GM23338 (cell line): Measurements from ENCODE around the gene AURKAIP1. TPM values are rescaled to one million over a fixed set of nuclear protein-coding genes. Genes with fewer than 3 reads are reported as not detected.

Experiments used
- ATAC-seq: fragments of 200-7000 bp; cut with Tn5 transposase; 3 replicates; pipeline ENCODE4 v1.9.1; 2020
- DNase-seq: peaks from one replicate; pipeline ENCODE4 v3.0.0-alpha.2; 2015; ENCODE audit warnings: low spot score
- H2AFZ ChIP-seq: fragments of 200-600 bp; sonication (generic); 2 replicates; pipeline ENCODE4 v1.8.0; 2016; ENCODE audit warnings: antibody characterized with exemption, mild to moderate bottlenecking, moderate library complexity
- H3F3A ChIP-seq: fragments of 200-600 bp; sonication (generic); replicated peaks from 2 replicates; pipeline ENCODE4 v1.8.0; 2017; ENCODE audit warnings: antibody characterized with exemption, mixed run types, low read depth
- H3K27ac ChIP-seq: fragments of 200-600 bp; sonication (generic); 2 replicates; pipeline ENCODE4 v1.6.1; 2016; ENCODE audit warnings: low read depth
- H3K27me3 ChIP-seq: fragments of 200-600 bp; sonication (generic); 2 replicates; pipeline ENCODE4 v1.8.0; 2016; ENCODE audit warnings: mild to moderate bottlenecking, mixed run types, moderate library complexity; ENCODE audit not compliant: insufficient read depth
- H3K36me3 ChIP-seq: fragments of 200-600 bp; sonication (generic); 2 replicates; pipeline ENCODE4 v1.8.0; 2016; ENCODE audit warnings: mild to moderate bottlenecking; ENCODE audit not compliant: insufficient read depth
- H3K4me1 ChIP-seq: fragments of 200-600 bp; sonication (generic); 2 replicates; pipeline ENCODE4 v1.8.0; 2016; ENCODE audit warnings: mild to moderate bottlenecking, moderate library complexity; ENCODE audit not compliant: insufficient read depth
- H3K4me2 ChIP-seq: fragments of 200-600 bp; sonication (generic); 2 replicates; pipeline ENCODE4 v1.7.1; 2017; ENCODE audit warnings: mixed run types
- H3K4me3 ChIP-seq: fragments of 200-600 bp; sonication (generic); 2 replicates; pipeline ENCODE4 v1.6.1; 2016; ENCODE audit warnings: mixed run types
- H3K79me2 ChIP-seq: fragments of 200-600 bp; sonication (generic); replicated peaks from 2 replicates; pipeline ENCODE4 v1.8.0; 2017; ENCODE audit warnings: mild to moderate bottlenecking; ENCODE audit not compliant: insufficient read depth
- H3K9me2 ChIP-seq: fragments of 200-600 bp; sonication (generic); 2 replicates; pipeline ENCODE4 v1.8.0; 2017; ENCODE audit not compliant: insufficient read depth
- H4K20me1 ChIP-seq: fragments of 200-600 bp; sonication (generic); replicated peaks from 2 replicates; pipeline ENCODE4 v1.8.0; 2017; ENCODE audit warnings: mild to moderate bottlenecking; ENCODE audit not compliant: insufficient read depth
- H3K27ac Mint-ChIP-seq: 2 replicates; pipeline ENCODE4 v1.8.0; 2020; ENCODE audit warnings: inconsistent platforms, mild to moderate bottlenecking, moderate library complexity, mixed read lengths
- H3K27me3 Mint-ChIP-seq: 3 replicates; pipeline ENCODE4 v1.8.0; 2022; ENCODE audit warnings: low read depth, mild to moderate bottlenecking, moderate library complexity, mixed read lengths, inconsistent platforms; ENCODE audit not compliant: insufficient read depth, poor library complexity
- H3K36me3 Mint-ChIP-seq: 3 replicates; pipeline ENCODE4 v1.8.0; 2021; ENCODE audit warnings: low read depth, mild to moderate bottlenecking, inconsistent platforms, moderate library complexity, mixed read lengths
- H3K4me1 Mint-ChIP-seq: 3 replicates; pipeline ENCODE4 v1.8.0; 2020; ENCODE audit warnings: mild to moderate bottlenecking, inconsistent platforms, mixed read lengths
- H3K4me3 Mint-ChIP-seq: 3 replicates; pipeline ENCODE4 v1.8.0; 2021; ENCODE audit warnings: moderate library complexity, mild to moderate bottlenecking, inconsistent platforms, mixed read lengths
- H3K9me3 Mint-ChIP-seq: 3 replicates; pipeline ENCODE4 v1.8.0; 2020; ENCODE audit warnings: moderate library complexity, mild to moderate bottlenecking, inconsistent platforms, mixed read lengths
- CREB1 ChIP-seq: fragments of 250-450 bp; sonication (Bioruptor Pico); IDR thresholded peaks from 2 replicates; pipeline ENCODE4 v1.5.0; 2020; ENCODE audit warnings: low read depth, mild to moderate bottlenecking, moderate library complexity
- CTCF ChIP-seq, 2 experiments: fragments of 200-600 bp in 1 of 2; sonication (generic) in 1 of 2; conservative IDR thresholded peaks; 2 replicates each; pipeline versions ENCODE4 v1.5.1 to v1.6.1; 2016 to 2017; ENCODE audit warnings: antibody characterized with exemption in 2 of 2, low read depth in 2 of 2, mild to moderate bottlenecking in 2 of 2, moderate library complexity in 1 of 2
- ETS1 ChIP-seq: IDR thresholded peaks from 2 replicates; pipeline ENCODE4 v1.6.1; 2016; ENCODE audit warnings: antibody characterized with exemption
- EZH2 ChIP-seq: fragments of 200-600 bp; sonication (generic); IDR thresholded peaks from one replicate; pipeline ENCODE4 v1.8.0; 2017; ENCODE audit warnings: antibody characterized with exemption, mild to moderate bottlenecking, low read depth; ENCODE audit not compliant: unreplicated experiment
- EZH2phosphoT487 ChIP-seq: fragments of 200-600 bp; sonication (generic); IDR thresholded peaks from one replicate; pipeline ENCODE4 v1.8.1; 2018; ENCODE audit warnings: antibody characterized with exemption; ENCODE audit not compliant: unreplicated experiment
- JUNB ChIP-seq: IDR thresholded peaks from one replicate; pipeline ENCODE4 v1.6.1; 2016; ENCODE audit warnings: antibody characterized with exemption; ENCODE audit not compliant: unreplicated experiment
- NANOG ChIP-seq: IDR thresholded peaks from 2 replicates; pipeline ENCODE4 v1.6.1; 2016; ENCODE audit warnings: antibody characterized with exemption, borderline replicate concordance
- POLR2AphosphoS5 ChIP-seq: IDR thresholded peaks from 2 replicates; pipeline ENCODE4 v1.6.1; 2016; ENCODE audit warnings: antibody characterized with exemption, low read depth
- REST ChIP-seq: IDR thresholded peaks from one replicate; pipeline ENCODE4 v1.6.1; 2018; ENCODE audit warnings: antibody characterized with exemption; ENCODE audit not compliant: unreplicated experiment
- STAT1 ChIP-seq: IDR thresholded peaks from one replicate; pipeline ENCODE4 v1.6.1; 2016; ENCODE audit warnings: antibody characterized with exemption; ENCODE audit not compliant: unreplicated experiment
- ZNF114 ChIP-seq: fragments of 250-450 bp; sonication (Bioruptor Pico); IDR thresholded peaks from 2 replicates; pipeline ENCODE4 v1.5.0; 2020; ENCODE audit warnings: mild to moderate bottlenecking, moderate library complexity
- ZNF331 ChIP-seq: fragments of 250-450 bp; sonication (Bioruptor Pico); IDR thresholded peaks from 2 replicates; pipeline ENCODE4 v1.5.0; 2020; ENCODE audit warnings: low read depth, mild to moderate bottlenecking, moderate library complexity
- ZNF462 ChIP-seq: fragments of 250-450 bp; sonication (Bioruptor Pico); IDR thresholded peaks from 2 replicates; pipeline ENCODE4 v1.5.0; 2020; ENCODE audit warnings: mild to moderate bottlenecking, moderate library complexity
- polyA plus RNA-seq: library from polyadenylated mRNA; unstranded; fragments of >200 nt; fragmentation: Nextera tagmentation; extraction: Ambion mirVana; gene quantifications from 2 replicates; pipeline ENCODE4 v1.2.1, GENCODE V29; 2016
- total RNA-seq: library from RNA; depleted of rRNA; stranded (reverse); fragments of >200 nt; shearing (Covaris generic); gene quantifications from 2 replicates; pipeline ENCODE4 v1.2.3, GENCODE V29; 2014

The AURKAIP1 gene
- total and polyA plus RNA-seq, 2 experiments from 2014 or later = 167 to 355 TPM

GRCh38 chr1:1373051-1373814, 1.8 kb downstream of the AURKAIP1 start:
- peaks cover 11% of the 10 kb centered on the region for H3K27me3 Mint-ChIP-seq
- Histone ChIP-seq H3F3A (peaks cover 19% of the 10 kb centered on the region), H3K27ac (no peak overlapping the region), H3K4me1 (peaks cover 9% of the 10 kb centered on the region), H3K4me3 (no peak overlapping the region), H3K4me2 (peak overlapping the region; percentile 88; the same call in 1 of the 2 replicates), H3K27me3 (no peaks in the 10 kb centered on the region), H2AFZ (no peak overlapping the region), H3K9me2 (no peaks in the 10 kb centered on the region), H3K36me3 (no peaks in the 10 kb centered on the region), H3K79me2 (peaks cover 21% of the 10 kb centered on the region), H4K20me1 (peaks cover 12% of the 10 kb centered on the region)
- no peak for DNase-seq
- peaks cover 9% of the 10 kb centered on the region; the same call in 2 of the 3 replicates for H3K36me3 Mint-ChIP-seq
- TF ChIP-seq EZH2 (no peak), CTCF (conservative IDR thresholded peaks at IDR 0.05; ENCODE audit: low read depth in 2 of 2) (no peak), JUNB (no peak), ETS1 (no peak), NANOG (no peak), ZNF462 (no peak), ZNF331 (no peak), ZNF114 (CRISPR knock-in tag) (no peak), POLR2AphosphoS5 (no peak), EZH2phosphoT487 (no peak), CREB1 (CRISPR knock-in tag) (no peak), STAT1 (no peak), REST (no peak)
- no peak overlapping the region for H3K27ac Mint-ChIP-seq
- H3K4me1 Mint-ChIP-seq = peaks cover 7% of the 10 kb centered on the region
- H3K4me3 Mint-ChIP-seq = peak overlapping the region; percentile 90
- H3K9me3 Mint-ChIP-seq = no peaks in the 10 kb centered on the region; the same call in 2 of the 3 replicates
- no peak for ATAC-seq
